ENCODE measurements around the gene MACROD2. TPM values are rescaled to one million over a fixed set of nuclear protein-coding genes. Genes with fewer than 3 reads are reported as not detected.

The MACROD2 gene
- total and polyA plus RNA-seq, 4 donors, result 13.0 to 67.1 (median 20.7) TPM

DNA sequence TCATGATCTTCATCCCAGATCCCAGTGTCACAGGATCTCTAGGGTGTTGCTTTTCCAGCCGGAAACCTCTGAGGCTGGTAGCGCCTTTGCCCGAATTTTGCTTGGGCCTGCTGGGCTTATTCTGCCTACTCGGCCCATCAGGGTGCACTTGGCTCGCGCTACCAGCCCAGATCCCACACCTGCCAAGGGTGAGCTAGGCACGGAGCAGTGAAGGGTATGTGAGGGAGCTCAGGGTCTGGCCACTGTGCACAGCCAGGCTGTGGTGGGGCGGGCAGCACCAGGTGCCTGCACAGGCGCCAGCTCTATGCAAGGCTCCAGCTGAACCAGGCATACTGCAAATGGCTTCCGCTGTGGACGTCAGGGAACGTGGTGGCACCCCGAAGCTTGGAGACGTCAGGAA, 1035.5 kb downstream of the MACROD2 start:
- Histone ChIP-seq H3K27ac (ENCODE audit: low read depth in 1 of 2, low read length in 1 of 2) (no peak overlapping the region), H3K9ac (ENCODE audit: insufficient read depth in 1 of 2, low read length in 2 of 2) (no peak overlapping the region), H3K27me3 (ENCODE audit: control insufficient read depth in 3 of 3, insufficient read depth in 3 of 3, low read length in 2 of 3) (peaks cover 0 to 11% (median 9%) of the 10 kb centered on the region in 3 donors), H3K4me3 (no peak overlapping the region), H3K4me1 (ENCODE audit: control insufficient read depth in 5 of 5, insufficient read depth in 5 of 5, low read length in 5 of 5) (peaks cover 0 to 1% (median 0%) of the 10 kb centered on the region in 5 donors), H3K36me3 (ENCODE audit: control insufficient read depth in 4 of 4, insufficient read depth in 4 of 4, low read length in 4 of 4) (no peaks in the 10 kb centered on the region), H3K9me3 (ENCODE audit: control insufficient read depth in 4 of 4, insufficient read depth in 3 of 4, low read length in 3 of 4) (peaks cover 0 to 14% (median 0%) of the 10 kb centered on the region in 4 donors)
- DNase-seq (no peak), ATAC-seq (ENCODE audit: insufficient read depth, low FRiP score) (no peak)
- no peak for TF ChIP-seq CTCF (IDR thresholded peaks at IDR 0.05; ENCODE audit: control extremely low read depth, extremely low read depth)
- 97% methylated on average over 14 of the region's 14 CpGs for WGBS, 2 donors

GRCh38 chr20:15031546-15032351, 1036.4 kb downstream of the MACROD2 start:
- Histone ChIP-seq H3K27me3 (ENCODE audit: control insufficient read depth in 3 of 3, insufficient read depth in 3 of 3, low read length in 2 of 3) (peaks cover 0 to 11% (median 9%) of the 10 kb centered on the region in 3 donors), H3K4me1 (ENCODE audit: control insufficient read depth in 5 of 5, insufficient read depth in 5 of 5, low read length in 5 of 5) (peaks cover 0 to 1% (median 0%) of the 10 kb centered on the region in 5 donors), H3K27ac (ENCODE audit: low read depth in 1 of 2, low read length in 1 of 2) (no peak overlapping the region), H3K36me3 (ENCODE audit: control insufficient read depth in 4 of 4, insufficient read depth in 4 of 4, low read length in 4 of 4) (no peaks in the 10 kb centered on the region), H3K4me3 (no peak overlapping the region), H3K9ac (ENCODE audit: insufficient read depth in 1 of 2, low read length in 2 of 2) (no peak overlapping the region), H3K9me3 (ENCODE audit: control insufficient read depth in 4 of 4, insufficient read depth in 3 of 4, low read length in 3 of 4) (peaks cover 0 to 14% (median 0%) of the 10 kb centered on the region in 4 donors)
- DNase-seq, result no peak
- no peak for TF ChIP-seq CTCF (IDR thresholded peaks at IDR 0.05; ENCODE audit: control extremely low read depth, extremely low read depth)
- 92 to 95% methylated on average over 32 of the region's 32 CpGs for WGBS, 2 donors
- no peak for ATAC-seq (ENCODE audit: insufficient read depth, low FRiP score)

GRCh38 chr20:15032352-15032622, 1037.0 kb downstream of the MACROD2 start:
- TF ChIP-seq CTCF (IDR thresholded peaks at IDR 0.05; ENCODE audit: control extremely low read depth, extremely low read depth), result no peak
- no peak for ATAC-seq (ENCODE audit: insufficient read depth, low FRiP score)
- WGBS, 2 donors, result 89 to 92% methylated on average over 11 of the region's 11 CpGs

More at GRCh38 chr20:15032352-15032622, 1037.0 kb downstream of the MACROD2 start:
- no peak overlapping the region for H3K9ac ChIP-seq (ENCODE audit: insufficient read depth in 1 of 2, low read length in 2 of 2)
- H3K27me3 ChIP-seq (ENCODE audit: control insufficient read depth in 3 of 3, insufficient read depth in 3 of 3, low read length in 2 of 3), result peaks cover 0 to 11% (median 9%) of the 10 kb centered on the region in 3 donors
- no peaks in the 10 kb centered on the region for H3K36me3 ChIP-seq (ENCODE audit: control insufficient read depth in 4 of 4, insufficient read depth in 4 of 4, low read length in 4 of 4)
- peaks cover 0 to 1% (median 0%) of the 10 kb centered on the region in 5 donors for H3K4me1 ChIP-seq (ENCODE audit: control insufficient read depth in 5 of 5, insufficient read depth in 5 of 5, low read length in 5 of 5)
- no peak for DNase-seq
- H3K9me3 ChIP-seq (ENCODE audit: control insufficient read depth in 4 of 4, insufficient read depth in 3 of 4, low read length in 3 of 4), result peaks cover 0 to 14% (median 0%) of the 10 kb centered on the region in 4 donors
- no peak overlapping the region for H3K27ac ChIP-seq (ENCODE audit: low read depth in 1 of 2, low read length in 1 of 2)
- H3K4me3 ChIP-seq, result no peak overlapping the region

Measured in lung (tissue), 12 donors.